NCI-H510A (cell line): ENCODE results near the gene WIPF2.

Experiments
- DNase-seq: peaks from one replicate; lab custom pipeline; 2025; lab: John Stamatoyannopoulos, UW

WIPF2 gene

DNA sequence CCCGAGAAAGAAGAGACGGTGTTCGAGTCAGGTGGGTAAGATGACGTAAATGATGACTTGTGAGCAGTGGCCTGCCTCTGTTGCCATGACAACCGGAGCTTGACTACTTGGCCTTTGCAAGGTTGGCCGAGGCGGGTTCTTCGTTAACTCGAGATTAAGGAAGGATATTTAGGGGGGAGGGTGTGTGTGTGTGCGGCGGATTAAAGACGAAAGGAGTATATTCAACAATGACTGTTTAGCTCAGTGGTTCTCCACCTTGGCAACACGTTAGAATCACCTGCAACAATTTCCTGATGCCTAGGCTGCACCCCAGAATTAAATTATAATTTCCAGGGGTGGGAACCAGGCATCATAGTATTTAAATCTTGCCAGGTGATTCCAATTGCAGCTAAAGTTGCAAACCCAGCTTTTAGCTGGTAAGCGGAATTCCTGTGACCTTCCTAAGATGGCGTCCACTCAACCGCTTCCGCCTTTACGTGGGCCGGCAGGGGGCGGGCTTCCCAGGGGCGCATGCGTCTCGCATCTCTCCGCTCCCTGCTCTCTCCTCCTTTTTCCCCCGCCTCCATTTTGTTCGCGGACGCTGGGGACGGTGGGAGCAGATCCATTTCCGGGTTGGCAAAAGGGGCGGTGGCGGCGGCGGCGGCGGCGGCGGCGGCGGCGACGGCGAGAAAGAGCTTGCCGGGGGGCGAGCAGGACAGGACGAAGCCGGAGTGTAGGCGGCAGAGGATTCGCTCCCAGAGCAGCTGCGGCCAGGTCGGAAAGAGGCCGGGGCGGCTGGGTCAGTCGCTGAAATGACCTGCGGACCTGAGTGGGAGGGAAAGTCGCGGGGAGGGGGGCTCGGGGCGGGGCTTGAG, at the start of gene WIPF2:
Gene WIPF2 (plus strand): TSS at position 565 of the 854 bp plus-strand sequence. CDS start 37,156 bp downstream, outside the sequence.
- peak; percentile 97 for DNase-seq

- DNase-seq: no peak
Measured at GRCh38 chr17:40170325-40170724, 48.8 kb upstream of the WIPF2 start.

DNA sequence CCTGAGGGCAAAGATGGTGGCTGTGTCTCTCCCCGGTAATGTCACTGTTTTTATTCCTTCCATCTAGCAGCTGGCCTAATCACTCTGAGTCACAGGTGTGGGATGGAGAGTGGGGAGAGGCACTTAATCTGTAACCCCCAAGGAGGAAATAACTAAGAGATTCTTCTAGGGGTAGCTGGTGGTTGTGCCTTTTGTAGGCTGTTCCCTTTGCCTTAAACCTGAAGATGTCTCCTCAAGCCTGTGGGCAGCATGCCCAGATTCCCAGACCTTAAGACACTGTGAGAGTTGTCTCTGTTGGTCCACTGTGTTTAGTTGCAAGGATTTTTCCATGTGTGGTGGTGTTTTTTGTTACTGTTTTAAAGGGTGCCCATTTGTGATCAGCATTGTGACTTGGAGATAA, 47.4 kb upstream of the WIPF2 start:
- no peak for DNase-seq

- DNase-seq: no peak
Measured at GRCh38 chr17:40173091-40173777, 45.9 kb upstream of the WIPF2 start.

DNA sequence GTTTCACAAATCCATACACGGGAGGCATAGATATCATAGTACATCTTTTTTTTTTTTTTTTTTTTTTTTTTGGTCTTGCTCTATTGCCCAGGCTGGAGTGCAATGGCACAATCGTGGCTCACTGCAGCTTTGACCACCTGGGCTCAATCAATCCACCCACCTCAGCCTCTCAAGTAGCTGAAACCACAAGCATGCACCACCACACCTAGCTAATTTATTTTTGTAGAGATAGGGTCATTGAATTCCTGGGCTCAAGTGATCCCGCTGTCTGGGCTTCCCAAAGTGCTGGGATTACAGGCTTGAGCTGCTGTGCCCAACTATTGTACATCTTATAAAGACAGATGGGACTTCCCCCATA, 45.3 kb upstream of the WIPF2 start:
- DNase-seq: no peak

GRCh38 chr17:40174514-40174913, 44.6 kb upstream of the WIPF2 start:
- DNase-seq: no peak

GRCh38 chr17:40175928-40176753, 43.0 kb upstream of the WIPF2 start:
- DNase-seq: peak; percentile 51

DNA sequence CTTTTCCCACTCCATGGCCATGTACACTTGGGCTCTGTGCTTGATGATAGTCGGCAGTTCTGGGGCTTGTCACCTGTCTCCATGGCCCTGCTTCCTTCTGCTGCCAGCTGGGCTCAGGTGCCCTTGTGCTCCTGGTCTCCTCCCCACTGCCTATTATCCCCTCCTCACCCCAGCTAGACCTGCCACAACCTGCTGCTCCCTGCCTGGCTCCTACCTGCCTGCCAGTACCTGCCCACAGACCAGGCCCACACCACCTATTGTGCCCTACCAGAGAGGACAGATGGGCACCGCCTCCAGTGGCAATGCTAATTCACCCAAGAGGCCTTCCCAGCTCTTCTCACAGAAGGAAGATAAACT, 42.4 kb upstream of the WIPF2 start:
- DNase-seq: peak; percentile 83

DNA sequence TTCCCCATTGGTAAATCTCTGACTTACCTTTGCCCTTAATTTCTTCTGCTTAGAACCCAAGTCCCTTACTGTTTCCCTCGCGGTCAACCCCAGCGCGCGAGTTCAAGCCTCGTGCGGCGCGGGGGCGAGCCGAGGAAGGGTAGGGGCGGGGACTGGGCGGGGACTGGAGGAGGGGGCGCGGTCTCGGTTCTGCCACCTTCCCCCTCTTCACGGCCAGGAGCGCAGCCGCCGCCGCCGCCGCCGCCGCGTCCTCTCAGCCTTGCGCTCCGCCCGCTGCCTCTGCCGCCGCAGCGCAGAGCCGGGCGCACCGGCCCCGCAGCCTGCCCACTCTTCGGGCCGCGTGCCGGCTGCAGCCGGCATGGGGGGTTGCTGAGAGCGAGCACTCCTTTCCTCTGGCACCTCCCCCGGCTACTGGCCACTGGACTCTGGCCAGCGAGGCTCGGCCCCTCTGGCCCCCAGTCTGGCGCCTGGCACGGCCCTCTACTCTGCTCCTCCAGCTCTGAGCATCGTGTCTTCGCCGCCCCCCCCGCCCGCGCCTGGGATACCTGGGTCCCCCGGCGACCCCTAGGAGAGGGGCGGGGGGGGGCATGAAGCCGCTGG, 41.7 kb upstream of the WIPF2 start, which contains the start of gene RAPGEFL1:
Gene RAPGEFL1 (plus strand): TSS at position 196 of the 600 bp plus-strand sequence. CDS start 392 bp downstream, at position 588.
- peak; percentile 67 for DNase-seq

DNA sequence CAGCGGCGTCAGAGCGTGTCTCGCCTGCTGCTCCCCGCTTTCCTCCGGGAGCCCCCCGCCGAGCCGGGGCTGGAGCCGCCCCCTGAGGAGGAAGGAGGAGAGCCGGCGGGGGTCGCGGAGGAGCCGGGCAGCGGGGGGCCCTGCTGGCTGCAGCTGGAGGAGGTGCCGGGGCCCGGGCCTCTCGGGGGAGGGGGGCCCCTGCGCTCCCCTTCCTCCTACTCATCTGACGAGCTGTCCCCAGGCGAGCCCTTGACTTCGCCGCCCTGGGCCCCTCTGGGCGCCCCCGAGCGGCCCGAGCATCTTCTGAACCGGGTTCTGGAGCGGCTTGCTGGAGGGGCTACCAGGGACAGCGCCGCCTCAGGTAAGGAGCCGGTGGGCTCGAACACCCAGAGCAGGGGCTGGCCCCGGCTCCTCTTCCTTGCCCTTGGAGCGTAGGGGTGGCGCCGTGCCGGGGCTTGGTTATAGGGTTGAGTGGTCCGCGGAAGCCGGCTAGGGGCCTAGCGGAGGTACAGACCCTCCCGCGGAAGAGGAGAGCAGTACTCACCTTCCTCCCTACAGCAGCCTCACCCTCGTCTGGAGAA, 41.0 kb upstream of the WIPF2 start:
- no peak for DNase-seq

- DNase-seq: no peak
Measured at GRCh38 chr17:40178660-40179059, 40.4 kb upstream of the WIPF2 start.

GRCh38 chr17:40179923-40180659, 39.0 kb upstream of the WIPF2 start:
- DNase-seq: no peak

- DNase-seq: no peak
Measured at GRCh38 chr17:40180694-40181093, 38.4 kb upstream of the WIPF2 start.

GRCh38 chr17:40181205-40181604, 37.9 kb upstream of the WIPF2 start:
- no peak for DNase-seq

- DNase-seq: no peak
Measured at GRCh38 chr17:40182606-40183005, 36.5 kb upstream of the WIPF2 start.

DNA sequence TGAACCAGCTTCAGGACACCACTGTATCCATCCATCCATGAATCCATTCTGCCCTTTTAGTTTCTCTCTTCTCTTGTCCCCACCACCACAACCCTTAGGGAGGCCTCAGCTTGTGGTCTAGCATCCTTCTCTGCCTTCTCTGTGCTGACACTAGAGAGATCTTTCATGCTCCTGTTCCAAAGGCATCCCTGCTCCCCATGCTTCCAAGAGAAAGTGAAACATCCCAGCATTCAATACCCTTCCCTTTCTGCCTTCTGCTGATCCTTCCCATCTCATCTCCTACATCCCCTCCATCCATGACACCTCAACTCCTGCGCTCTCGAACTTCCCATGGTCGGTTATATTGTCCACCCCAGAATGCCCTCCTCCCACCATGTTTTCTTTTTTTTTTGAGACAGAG, 31.9 kb upstream of the WIPF2 start:
- DNase-seq: no peak

GRCh38 chr17:40188694-40189093, 30.4 kb upstream of the WIPF2 start:
- no peak for DNase-seq

- DNase-seq: peak; percentile 17
Measured at GRCh38 chr17:40190197-40191021, 28.7 kb upstream of the WIPF2 start.

DNA sequence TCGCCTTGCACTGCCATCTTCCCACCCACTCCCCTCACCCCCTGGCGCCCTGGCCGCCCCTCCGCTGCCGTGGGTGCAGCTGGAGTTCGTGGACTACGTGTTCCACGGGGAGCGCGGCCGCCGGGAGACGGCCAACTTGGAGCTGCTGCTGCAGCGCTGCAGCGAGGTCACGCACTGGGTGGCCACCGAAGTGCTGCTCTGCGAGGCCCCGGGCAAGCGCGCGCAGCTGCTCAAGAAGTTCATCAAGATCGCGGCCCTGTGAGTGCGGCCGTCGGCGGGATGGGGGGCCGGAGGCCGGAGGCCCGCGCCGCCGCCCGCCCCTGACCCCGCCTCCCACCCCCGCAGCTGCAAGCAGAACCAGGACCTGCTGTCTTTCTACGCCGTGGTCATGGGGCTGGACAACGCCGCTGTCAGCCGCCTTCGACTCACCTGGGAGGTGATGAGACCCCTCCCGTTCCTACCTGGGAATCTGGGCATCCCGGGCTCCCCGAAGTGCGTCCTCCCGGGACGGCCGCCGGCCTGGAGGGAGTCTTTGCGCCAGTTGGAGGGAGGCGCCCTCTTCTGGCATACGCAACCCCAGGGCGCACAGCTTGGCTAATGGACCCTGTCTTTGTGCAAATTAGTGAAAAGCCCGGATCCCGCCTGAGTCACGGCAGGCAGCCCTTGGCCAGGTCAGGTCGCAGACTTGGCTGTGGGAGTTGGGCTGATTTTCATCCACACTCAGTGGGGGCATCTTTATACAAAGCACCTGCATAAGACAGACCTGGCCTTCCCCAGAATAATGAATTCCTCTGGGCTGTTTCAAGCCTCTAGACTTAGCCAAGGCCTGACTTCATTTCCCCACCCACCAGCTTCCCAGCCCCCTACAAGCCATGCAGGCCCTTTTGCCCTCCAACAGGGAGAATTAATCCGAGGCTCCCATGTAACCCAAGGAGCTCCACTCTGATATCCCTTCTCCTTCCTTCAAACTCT, 27.6 kb upstream of the WIPF2 start:
- DNase-seq: peak; percentile 41
